ENCODE results near the gene URAD. TPM values are rescaled to one million over a fixed set of nuclear protein-coding genes. Genes with fewer than 3 reads are reported as not detected.
"Not testable (repeated sequence)": the region's sequence is repeated elsewhere in the genome, so short reads cannot be mapped to it uniquely, and the experiment has no call there.

Gene URAD
- total RNA-seq (2014; rRNA removed; shearing (Covaris generic)): not detected in 2 replicates

DNA sequence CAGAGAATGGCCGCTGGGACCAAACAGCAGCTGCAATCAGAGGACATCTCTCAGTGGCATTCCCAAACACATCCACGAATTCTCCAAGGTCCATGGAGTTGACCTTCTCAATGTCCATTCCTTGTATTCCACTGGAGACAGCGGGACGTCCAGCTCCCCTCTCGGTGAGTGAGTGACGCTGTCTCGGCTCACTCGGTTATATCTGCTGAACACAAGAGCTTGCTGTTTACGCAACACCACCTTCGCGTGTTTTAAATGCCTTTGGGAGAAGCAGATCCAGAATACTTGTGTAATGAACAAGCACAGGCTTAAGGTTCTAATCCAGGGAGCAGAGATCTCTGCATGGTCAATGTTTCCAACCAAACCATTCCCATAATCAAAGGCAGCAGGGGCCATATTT, at the start of gene URAD:
Gene URAD, minus strand, starts transcription at position 174 of the 400 bp plus-strand sequence. Its CDS starts 56 bp downstream, at position 118.
- H3K27me3 ChIP-seq (ENCODE audit: control insufficient read depth, insufficient read depth, low read length): peaks cover 16% of the 10 kb centered on the region
- no peak within 1 kb of the TSS for H3K4me3 ChIP-seq (ENCODE audit: insufficient read depth, low read depth, low read length)
- no peaks in the 10 kb centered on the region for H3K36me3 ChIP-seq (replicated peaks; ENCODE audit: control insufficient read depth, insufficient read depth, low read length)
- DNase-seq: no peak

GRCh38 chr13:28037399-28037798, 48.9 kb upstream of the URAD start:
- Histone ChIP-seq H3K4me3 (ENCODE audit: insufficient read depth, low read depth, low read length) (no peak overlapping the region), H3K36me3 (replicated peaks; ENCODE audit: control insufficient read depth, insufficient read depth, low read length) (no peaks in the 10 kb centered on the region), H3K27me3 (ENCODE audit: control insufficient read depth, insufficient read depth, low read length) (no peaks in the 10 kb centered on the region; the same call in 1 of the 2 replicates)
- DNase-seq: no peak

DNA sequence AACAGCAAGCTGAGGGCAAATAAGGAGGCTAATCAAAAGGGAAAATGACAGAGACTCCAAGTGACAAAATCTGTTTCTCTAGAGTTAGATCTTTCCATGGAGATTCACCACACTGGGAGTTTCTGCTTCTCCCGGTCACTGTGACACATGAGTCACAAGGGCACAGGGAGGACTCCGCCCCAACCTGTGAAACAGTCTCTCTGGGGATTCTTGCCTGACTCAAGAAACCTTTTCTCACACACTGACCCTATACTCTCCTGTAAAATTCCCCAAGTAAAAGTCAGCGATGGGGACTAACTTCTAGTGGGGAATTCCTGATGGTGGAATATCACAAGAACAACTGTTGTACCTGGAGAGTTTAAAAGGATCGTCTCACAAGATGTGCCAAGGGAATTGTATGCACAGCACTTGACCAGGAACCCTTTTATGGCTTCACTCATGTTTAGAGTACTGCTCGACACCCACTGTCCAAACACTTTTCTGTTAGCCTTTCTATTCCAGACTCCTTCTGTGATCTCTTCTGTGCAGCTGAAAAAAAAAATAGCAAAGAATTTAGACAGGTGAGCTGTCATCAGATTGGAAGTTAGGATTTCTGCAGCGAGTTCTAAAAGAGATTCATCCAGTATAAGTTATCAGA, 46.8 kb upstream of the URAD start:
- no peak for DNase-seq
- Histone ChIP-seq H3K4me3 (ENCODE audit: insufficient read depth, low read depth, low read length) (no peak overlapping the region), H3K27me3 (ENCODE audit: control insufficient read depth, insufficient read depth, low read length) (no peaks in the 10 kb centered on the region; the same call in 1 of the 2 replicates), H3K36me3 (replicated peaks; ENCODE audit: control insufficient read depth, insufficient read depth, low read length) (no peaks in the 10 kb centered on the region)

GRCh38 chr13:28033894-28034655, 45.6 kb upstream of the URAD start:
- Histone ChIP-seq H3K4me3 (ENCODE audit: insufficient read depth, low read depth, low read length) (no peak overlapping the region), H3K36me3 (replicated peaks; ENCODE audit: control insufficient read depth, insufficient read depth, low read length) (no peaks in the 10 kb centered on the region), H3K27me3 (ENCODE audit: control insufficient read depth, insufficient read depth, low read length) (no peaks in the 10 kb centered on the region; the same call in 1 of the 2 replicates)
- DNase-seq: no peak

DNA sequence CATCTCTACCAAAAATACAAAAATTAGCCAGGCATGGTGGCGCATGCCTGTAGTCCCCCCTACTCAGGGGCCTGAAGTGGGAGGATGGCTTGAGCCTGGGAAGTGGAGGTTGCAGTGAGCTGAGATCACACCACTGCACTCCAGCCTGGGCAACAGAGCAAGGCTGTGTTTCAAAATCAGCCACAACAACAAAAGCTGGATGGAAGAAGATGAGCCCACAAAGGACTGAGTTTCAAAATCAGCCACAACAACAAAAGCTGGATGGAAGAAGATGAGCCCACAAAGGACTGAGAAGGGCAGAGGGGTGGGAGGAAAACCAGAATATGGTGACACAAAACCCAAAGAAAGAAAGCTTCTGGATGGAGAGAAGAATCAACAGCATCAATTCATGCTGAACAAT, 43.9 kb upstream of the URAD start:
- DNase-seq; H3K36me3 ChIP-seq (replicated peaks; ENCODE audit: control insufficient read depth, insufficient read depth, low read length); H3K4me3 ChIP-seq (ENCODE audit: insufficient read depth, low read depth, low read length); H3K27me3 ChIP-seq (ENCODE audit: control insufficient read depth, insufficient read depth, low read length): not testable (repeated sequence)

DNA sequence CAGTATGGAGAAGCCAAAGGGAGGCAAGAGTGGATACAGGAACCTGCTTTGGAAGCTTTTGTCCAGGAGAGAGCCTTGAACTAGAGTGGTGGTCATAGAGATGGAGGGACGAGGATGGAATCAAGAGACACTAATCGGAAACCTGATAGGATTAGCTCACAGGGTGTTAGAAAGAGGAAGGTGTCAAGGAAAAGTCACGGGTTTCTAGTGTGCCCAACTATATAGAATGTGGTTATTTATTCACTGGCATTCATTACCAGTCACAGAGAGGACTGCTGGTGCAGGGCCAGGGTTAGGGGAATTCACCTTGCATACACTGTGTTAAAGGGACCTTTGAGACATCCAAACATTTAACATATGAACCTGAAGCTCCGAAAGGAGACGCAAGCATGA, 43.4 kb upstream of the URAD start:
- H3K27me3 ChIP-seq (ENCODE audit: control insufficient read depth, insufficient read depth, low read length): no peaks in the 10 kb centered on the region
- H3K36me3 ChIP-seq (replicated peaks; ENCODE audit: control insufficient read depth, insufficient read depth, low read length): no peaks in the 10 kb centered on the region
- H3K4me3 ChIP-seq (ENCODE audit: insufficient read depth, low read depth, low read length): no peak overlapping the region
- no peak for DNase-seq

GRCh38 chr13:28031220-28031895, 42.9 kb upstream of the URAD start:
- Histone ChIP-seq H3K4me3 (ENCODE audit: insufficient read depth, low read depth, low read length) (no peak overlapping the region), H3K36me3 (replicated peaks; ENCODE audit: control insufficient read depth, insufficient read depth, low read length) (no peaks in the 10 kb centered on the region), H3K27me3 (ENCODE audit: control insufficient read depth, insufficient read depth, low read length) (no peaks in the 10 kb centered on the region)
- no peak for DNase-seq

DNA sequence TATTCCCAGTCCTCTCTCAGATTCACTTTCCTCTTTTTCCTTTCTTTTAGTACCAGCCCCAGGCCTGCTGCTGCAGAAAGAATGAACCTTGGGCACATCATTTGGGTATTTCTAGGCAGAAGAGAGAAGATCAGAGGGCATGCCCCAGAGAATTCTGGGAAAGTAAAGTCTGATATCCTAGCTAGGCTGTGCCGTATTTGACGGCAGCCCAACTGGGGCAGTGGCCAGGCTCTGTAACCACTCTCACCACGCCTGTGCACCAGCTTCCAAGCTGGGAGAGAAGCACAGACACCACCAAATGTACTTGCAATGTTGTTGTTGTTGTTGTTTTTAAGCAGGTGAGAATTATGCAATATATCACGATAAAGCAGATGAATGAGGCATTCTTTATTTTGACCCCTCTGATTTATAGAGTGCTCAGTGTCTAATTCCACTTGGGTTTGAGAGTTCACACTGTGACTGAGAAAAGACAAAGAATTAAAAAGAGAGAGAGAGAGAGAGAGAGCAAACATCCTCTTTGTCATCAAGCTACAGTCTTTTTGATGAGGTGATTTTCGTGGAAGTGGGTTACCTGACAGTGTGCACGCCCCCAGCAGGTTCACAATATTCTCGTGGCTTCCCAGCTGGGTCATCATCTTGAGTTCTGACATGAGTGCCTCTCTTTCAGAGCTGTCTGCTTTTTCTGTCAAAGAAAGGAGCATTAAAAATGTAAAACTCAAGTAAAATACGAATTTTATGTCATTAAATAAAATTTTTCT, 39.3 kb upstream of the URAD start:
- no peak for DNase-seq
- H3K4me3 ChIP-seq (ENCODE audit: insufficient read depth, low read depth, low read length): no peak overlapping the region
- H3K27me3 ChIP-seq (ENCODE audit: control insufficient read depth, insufficient read depth, low read length): no peaks in the 10 kb centered on the region
- no peaks in the 10 kb centered on the region for H3K36me3 ChIP-seq (replicated peaks; ENCODE audit: control insufficient read depth, insufficient read depth, low read length)

DNA sequence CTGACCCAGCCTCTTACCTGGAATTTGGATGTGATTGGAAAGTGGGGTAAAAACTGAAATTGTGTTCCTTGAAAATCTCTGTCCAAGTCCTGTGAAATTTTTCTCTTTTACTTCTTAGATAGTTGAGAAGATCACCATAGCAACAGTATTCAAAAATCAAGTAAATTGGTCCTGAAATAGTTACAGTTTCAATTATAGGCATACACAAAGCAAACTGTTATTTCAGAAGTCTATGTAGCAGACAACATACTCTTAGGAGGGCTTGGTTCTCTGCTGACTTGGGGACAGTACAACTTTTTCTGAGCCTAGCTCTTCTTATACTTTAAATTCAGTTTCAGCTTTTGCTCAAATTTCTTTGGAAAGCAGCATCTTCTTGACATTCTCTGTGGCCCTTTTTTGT, 38.6 kb upstream of the URAD start:
- no peak for DNase-seq
- no peaks in the 10 kb centered on the region for H3K27me3 ChIP-seq (ENCODE audit: control insufficient read depth, insufficient read depth, low read length)
- H3K4me3 ChIP-seq (ENCODE audit: insufficient read depth, low read depth, low read length): no peak overlapping the region
- no peaks in the 10 kb centered on the region for H3K36me3 ChIP-seq (replicated peaks; ENCODE audit: control insufficient read depth, insufficient read depth, low read length)

- H3K4me3 ChIP-seq (ENCODE audit: insufficient read depth, low read depth, low read length): no peak overlapping the region
Observed at GRCh38 chr13:28026508-28026907, 38.0 kb upstream of the URAD start.

GRCh38 chr13:28022848-28023518, 34.5 kb upstream of the URAD start:
- H3K4me3 ChIP-seq (ENCODE audit: insufficient read depth, low read depth, low read length): no peak overlapping the region
- H3K27me3 ChIP-seq (ENCODE audit: control insufficient read depth, insufficient read depth, low read length): no peaks in the 10 kb centered on the region
- no peaks in the 10 kb centered on the region for H3K36me3 ChIP-seq (replicated peaks; ENCODE audit: control insufficient read depth, insufficient read depth, low read length)
- DNase-seq: peak; percentile 56

More at GRCh38 chr13:28026508-28026907, 38.0 kb upstream of the URAD start:
- DNase-seq: no peak
- Histone ChIP-seq H3K36me3 (replicated peaks; ENCODE audit: control insufficient read depth, insufficient read depth, low read length) (no peaks in the 10 kb centered on the region), H3K27me3 (ENCODE audit: control insufficient read depth, insufficient read depth, low read length) (no peaks in the 10 kb centered on the region)

- H3K36me3 ChIP-seq (replicated peaks; ENCODE audit: control insufficient read depth, insufficient read depth, low read length): no peaks in the 10 kb centered on the region
Observed at GRCh38 chr13:28014301-28014700, 25.8 kb upstream of the URAD start.

GRCh38 chr13:28013482-28013881, 25.0 kb upstream of the URAD start:
- no peaks in the 10 kb centered on the region for H3K36me3 ChIP-seq (replicated peaks; ENCODE audit: control insufficient read depth, insufficient read depth, low read length)
- H3K4me3 ChIP-seq (ENCODE audit: insufficient read depth, low read depth, low read length): no peak overlapping the region
- no peaks in the 10 kb centered on the region for H3K27me3 ChIP-seq (ENCODE audit: control insufficient read depth, insufficient read depth, low read length)
- DNase-seq: no peak

More at GRCh38 chr13:28014301-28014700, 25.8 kb upstream of the URAD start:
- DNase-seq: no peak
- Histone ChIP-seq H3K27me3 (ENCODE audit: control insufficient read depth, insufficient read depth, low read length) (no peaks in the 10 kb centered on the region), H3K4me3 (ENCODE audit: insufficient read depth, low read depth, low read length) (no peak overlapping the region)

DNA sequence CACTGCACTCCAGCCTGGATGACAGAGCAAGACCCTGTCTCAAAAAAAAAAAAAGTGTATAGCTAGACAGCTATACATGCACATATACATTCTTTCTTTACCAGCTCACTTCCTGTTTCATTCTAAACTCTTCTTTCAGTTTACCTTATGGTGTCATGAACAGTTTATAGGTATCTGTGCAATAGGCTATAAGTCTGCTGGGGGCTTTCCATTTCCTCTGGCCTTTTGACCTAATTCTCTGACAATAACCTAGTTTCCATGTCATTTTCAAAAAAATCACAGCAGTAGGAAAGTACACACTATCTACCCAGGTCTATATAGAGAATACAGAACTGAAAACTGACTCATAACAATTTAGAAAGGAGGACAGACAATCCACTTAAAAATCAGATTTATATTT, 24.4 kb upstream of the URAD start:
- DNase-seq: no peak
- H3K4me3 ChIP-seq (ENCODE audit: insufficient read depth, low read depth, low read length): no peak overlapping the region
- no peaks in the 10 kb centered on the region for H3K36me3 ChIP-seq (replicated peaks; ENCODE audit: control insufficient read depth, insufficient read depth, low read length)
- no peaks in the 10 kb centered on the region for H3K27me3 ChIP-seq (ENCODE audit: control insufficient read depth, insufficient read depth, low read length)

Data from H7 (cell line).